Keratinocyte (primary cell): ENCODE results near the gene CASP8.

ENCODE experiments used
- CTCF ChIP-seq, 3 experiments: IDR thresholded peaks in 1 of 3; conservative IDR thresholded peaks in 1 of 3; optimal IDR thresholded peaks in 1 of 3; 2 replicates in 2 of 3; 3 replicates in 1 of 3; pipeline versions ENCODE3 to v1.5.1; 2011; ENCODE audit warnings: low read length in 3 of 3, mild to moderate bottlenecking in 3 of 3, moderate library complexity in 2 of 3, control low read depth in 1 of 3, inconsistent platforms in 1 of 3; ENCODE audit not compliant: insufficient read depth in 2 of 3; ENCODE audit errors: extremely low read depth in 1 of 3
- EZH2 ChIP-seq: IDR thresholded peaks from one replicate; pipeline ENCODE4 v1.6.1; 2012; ENCODE audit warnings: inconsistent platforms, mild to moderate bottlenecking, low read length, moderate library complexity

DNA sequence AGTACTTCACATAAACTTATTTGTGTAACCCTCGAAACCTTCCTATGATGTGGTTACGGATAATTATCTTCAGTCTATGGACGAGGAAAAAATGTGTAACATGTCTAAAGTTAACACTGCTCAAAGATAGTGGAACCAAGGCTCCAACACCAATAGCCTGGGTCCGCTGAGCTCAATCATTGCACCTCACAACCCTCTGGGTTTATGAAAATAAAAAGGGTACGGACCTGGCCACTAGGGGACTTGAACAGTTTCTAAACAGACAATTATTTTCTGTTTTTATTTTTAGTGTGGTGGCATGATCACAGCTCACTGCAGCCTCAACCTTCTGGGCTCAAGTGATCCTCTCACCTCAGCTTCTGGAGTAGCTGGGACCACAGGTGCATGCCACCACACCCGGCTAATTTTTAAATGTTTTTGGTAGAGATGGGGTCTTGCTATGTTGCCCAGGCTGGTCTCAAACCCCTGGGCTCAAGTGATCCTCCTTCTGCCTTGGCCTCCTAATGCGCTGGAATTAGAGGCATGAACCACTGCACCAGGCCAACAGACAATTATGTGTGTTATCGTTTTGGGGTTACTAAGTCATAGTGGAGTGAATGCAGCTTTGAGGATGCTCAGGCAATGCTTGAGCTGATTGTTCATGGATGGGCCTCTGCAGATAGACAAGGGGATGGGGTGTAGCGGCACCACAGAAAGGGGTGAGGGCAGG is 10.1 kb downstream of the CASP8 start:
- TF ChIP-seq CTCF (optimal IDR thresholded peaks at IDR 0.05 in 1 of 3, IDR thresholded peaks at IDR 0.05 in 1 of 3, conservative IDR thresholded peaks at IDR 0.05 in 1 of 3; ENCODE audit: extremely low read depth in 1 of 3, insufficient read depth in 2 of 3, low read length in 3 of 3): no peak
- TF ChIP-seq EZH2: no peak
